Neural cell (in vitro differentiated cells): ENCODE measurements around the gene SVEP1.

Source experiments
- EP300 ChIP-seq: fragments of 450-650 bp; conservative IDR thresholded peaks from 2 replicates; pipeline ENCODE4 v1.6.1; 2014; ENCODE audit warnings: antibody characterized with exemption, mild to moderate bottlenecking, moderate library complexity; ENCODE audit not compliant: poor library complexity, severe bottlenecking
- EZH2 ChIP-seq: fragments of 200-600, 300-800 bp; shearing (Covaris generic), sonication (generic); IDR thresholded peaks from 2 replicates; pipeline ENCODE4 v1.6.1; 2014; ENCODE audit warnings: antibody characterized with exemption, low read length, borderline replicate concordance, mild to moderate bottlenecking; ENCODE audit not compliant: insufficient read depth, poor library complexity, severe bottlenecking
- MXI1 ChIP-seq: fragments of 450-650 bp; conservative IDR thresholded peaks from 2 replicates; pipeline ENCODE4 v1.6.1; 2014; ENCODE audit warnings: antibody characterized with exemption, mild to moderate bottlenecking; ENCODE audit not compliant: poor library complexity, severe bottlenecking
- POLR2AphosphoS5 ChIP-seq: IDR thresholded peaks from 2 replicates; pipeline ENCODE4 v1.6.1; 2012
- RAD21 ChIP-seq: fragments of 450-650 bp; conservative IDR thresholded peaks from 2 replicates; pipeline ENCODE4 v1.6.1; 2014; ENCODE audit warnings: antibody characterized with exemption, mild to moderate bottlenecking, moderate library complexity
- REST ChIP-seq: IDR thresholded peaks from 2 replicates; pipeline ENCODE4 v1.6.1; 2012; ENCODE audit warnings: borderline replicate concordance
- SMC3 ChIP-seq: fragments of 450-650 bp; conservative IDR thresholded peaks from 2 replicates; pipeline ENCODE4 v1.6.1; 2014; ENCODE audit warnings: antibody characterized with exemption, mild to moderate bottlenecking, moderate library complexity; ENCODE audit not compliant: poor library complexity
- TAF1 ChIP-seq: IDR thresholded peaks from 2 replicates; pipeline ENCODE4 v1.6.1; 2012; ENCODE audit warnings: low read depth
- TF ChIP-seq, protein P1 (sequence below): fragments of 450-650 bp; IDR thresholded peaks from 2 replicates; pipeline ENCODE4 v1.5.1; 2014; ENCODE audit warnings: antibody characterized with exemption, mild to moderate bottlenecking, moderate library complexity; ENCODE audit not compliant: poor library complexity, severe bottlenecking

- TF ChIP-seq, protein P1, sequence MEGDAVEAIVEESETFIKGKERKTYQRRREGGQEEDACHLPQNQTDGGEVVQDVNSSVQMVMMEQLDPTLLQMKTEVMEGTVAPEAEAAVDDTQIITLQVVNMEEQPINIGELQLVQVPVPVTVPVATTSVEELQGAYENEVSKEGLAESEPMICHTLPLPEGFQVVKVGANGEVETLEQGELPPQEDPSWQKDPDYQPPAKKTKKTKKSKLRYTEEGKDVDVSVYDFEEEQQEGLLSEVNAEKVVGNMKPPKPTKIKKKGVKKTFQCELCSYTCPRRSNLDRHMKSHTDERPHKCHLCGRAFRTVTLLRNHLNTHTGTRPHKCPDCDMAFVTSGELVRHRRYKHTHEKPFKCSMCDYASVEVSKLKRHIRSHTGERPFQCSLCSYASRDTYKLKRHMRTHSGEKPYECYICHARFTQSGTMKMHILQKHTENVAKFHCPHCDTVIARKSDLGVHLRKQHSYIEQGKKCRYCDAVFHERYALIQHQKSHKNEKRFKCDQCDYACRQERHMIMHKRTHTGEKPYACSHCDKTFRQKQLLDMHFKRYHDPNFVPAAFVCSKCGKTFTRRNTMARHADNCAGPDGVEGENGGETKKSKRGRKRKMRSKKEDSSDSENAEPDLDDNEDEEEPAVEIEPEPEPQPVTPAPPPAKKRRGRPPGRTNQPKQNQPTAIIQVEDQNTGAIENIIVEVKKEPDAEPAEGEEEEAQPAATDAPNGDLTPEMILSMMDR = no peak
- TF ChIP-seq POLR2AphosphoS5 (no peak), REST (no peak), MXI1 (no peak), EZH2 (no peak), RAD21 (no peak), EP300 (no peak), SMC3 (no peak), TAF1 (no peak)
Observed at GRCh38 chr9:110588296-110588695, 8.8 kb upstream of the SVEP1 start.
